ENCODE data around the gene ERVFRD-1. TPM values are rescaled to one million over a fixed set of nuclear protein-coding genes. Genes with fewer than 3 reads are reported as not detected.
"Not testable (repeated sequence)": the region's sequence is repeated elsewhere in the genome, so short reads cannot be mapped to it uniquely, and the experiment has no call there.

The ERVFRD-1 gene
- total RNA-seq, 1 donor from 2014 or later: not detected

DNA sequence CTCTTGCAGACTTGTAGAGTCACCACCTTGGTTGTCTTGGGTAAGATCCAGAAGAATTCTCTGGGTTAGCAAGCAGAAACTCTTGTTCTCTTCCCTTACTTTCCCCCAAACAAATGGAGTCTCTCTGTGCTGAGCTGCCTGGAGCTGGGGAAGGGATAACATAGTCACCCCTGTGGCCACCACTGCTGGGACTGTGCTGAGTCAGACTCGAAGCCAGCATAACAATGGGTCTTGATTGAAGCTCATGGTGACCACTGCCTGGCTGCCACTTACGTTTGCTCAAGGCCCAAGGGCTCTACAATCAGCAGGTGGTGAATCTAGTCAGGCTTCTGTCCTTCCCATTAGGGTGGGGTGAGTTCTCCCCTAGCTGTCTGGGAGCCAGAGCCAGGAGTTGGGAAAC is 15.4 kb upstream of the ERVFRD-1 start:
- Histone ChIP-seq H3K4me3 (no peak overlapping the region), H3K27ac (no peak overlapping the region), H3K36me3 (no peaks in the 10 kb centered on the region), H3K9me3 (no peaks in the 10 kb centered on the region), H3K4me1 (peaks cover 0 to 8% of the 10 kb centered on the region in 2 donors), H3K27me3 (no peaks in the 10 kb centered on the region)
- TF ChIP-seq CTCF (IDR thresholded peaks at IDR 0.05): no peak
- DNase-seq (ENCODE audit: low spot score in 2 of 2): no peak
- intact Hi-C loops (cut with DNase I): no loop called here

DNA sequence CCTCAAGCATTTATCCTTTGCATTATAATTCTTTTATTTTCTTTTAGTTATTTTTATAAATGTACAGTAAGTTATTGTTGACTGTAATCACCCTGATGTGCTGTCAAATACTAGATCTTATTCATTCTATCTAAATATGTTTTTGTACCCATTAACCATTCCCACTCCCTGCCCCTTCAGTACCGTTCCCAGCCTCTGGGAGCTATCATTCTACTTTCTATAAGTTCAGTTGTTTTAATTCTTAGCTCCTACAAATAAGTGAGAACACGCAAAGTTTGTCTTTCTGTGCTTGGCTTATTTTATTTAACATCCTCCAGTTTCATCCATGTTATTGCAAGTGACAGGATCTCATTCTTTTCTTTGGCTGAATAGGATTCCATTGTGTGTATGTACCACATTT is 12.5 kb upstream of the ERVFRD-1 start:
- intact Hi-C loops (cut with DNase I): no loop called here
- Histone ChIP-seq H3K4me3 (no peak overlapping the region), H3K27ac (no peak overlapping the region), H3K27me3 (no peaks in the 10 kb centered on the region), H3K9me3 (no peaks in the 10 kb centered on the region), H3K36me3 (no peaks in the 10 kb centered on the region), H3K4me1 (peaks cover 0 to 6% of the 10 kb centered on the region in 2 donors)
- no peak for TF ChIP-seq CTCF (IDR thresholded peaks at IDR 0.05)
- no peak for DNase-seq (ENCODE audit: low spot score in 2 of 2)

- Histone ChIP-seq H3K27me3 (no peaks in the 10 kb centered on the region), H3K27ac (no peak overlapping the region), H3K36me3 (no peaks in the 10 kb centered on the region), H3K9me3 (no peaks in the 10 kb centered on the region), H3K4me1 (peaks cover 0 to 6% of the 10 kb centered on the region in 2 donors), H3K4me3 (no peak overlapping the region)
- intact Hi-C loops (cut with DNase I): no loop called here
- TF ChIP-seq CTCF (IDR thresholded peaks at IDR 0.05): no peak
- no peak for DNase-seq (ENCODE audit: low spot score in 2 of 2)
Observed at GRCh38 chr6:11122380-11122779, 10.9 kb upstream of the ERVFRD-1 start.

DNA sequence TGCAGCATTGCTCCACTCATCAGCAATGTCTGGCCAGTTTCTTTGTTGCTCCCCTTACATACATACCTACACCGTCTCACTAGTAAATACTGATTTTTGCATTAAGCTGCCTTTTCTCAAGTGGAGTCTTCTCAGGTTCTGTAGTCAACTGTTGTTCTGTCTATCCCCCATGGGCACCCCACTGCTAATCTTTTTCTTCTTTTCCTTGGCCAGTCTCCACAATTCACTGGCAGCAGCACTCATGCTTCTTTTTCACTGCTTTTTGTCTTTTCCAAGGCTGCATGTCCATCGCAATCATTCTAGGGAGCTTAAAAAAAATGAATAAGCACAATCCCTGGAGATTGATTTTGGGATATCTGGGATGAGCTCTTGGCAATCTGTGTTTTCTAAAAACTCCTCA is 10.3 kb upstream of the ERVFRD-1 start:
- Histone ChIP-seq H3K4me1 (peaks cover 0 to 6% of the 10 kb centered on the region in 2 donors), H3K36me3 (no peaks in the 10 kb centered on the region), H3K4me3 (no peak overlapping the region), H3K9me3 (no peaks in the 10 kb centered on the region), H3K27ac (no peak overlapping the region), H3K27me3 (no peaks in the 10 kb centered on the region)
- DNase-seq (ENCODE audit: low spot score in 2 of 2): no peak
- TF ChIP-seq CTCF (IDR thresholded peaks at IDR 0.05): no peak
- intact Hi-C loops (cut with DNase I): no loop called here

- intact Hi-C loops (cut with DNase I): no loop called here
- Histone ChIP-seq H3K4me1 (peaks cover 0 to 6% of the 10 kb centered on the region in 2 donors), H3K27ac (no peak overlapping the region), H3K4me3 (no peak overlapping the region), H3K27me3 (no peaks in the 10 kb centered on the region), H3K9me3 (no peaks in the 10 kb centered on the region), H3K36me3 (no peaks in the 10 kb centered on the region)
- no peak for TF ChIP-seq CTCF (IDR thresholded peaks at IDR 0.05)
- no peak for DNase-seq (ENCODE audit: low spot score in 2 of 2)
Observed at GRCh38 chr6:11120271-11121005, 8.9 kb upstream of the ERVFRD-1 start.

- H3K36me3 ChIP-seq; intact Hi-C loops (cut with DNase I); H3K9me3 ChIP-seq; H3K4me1 ChIP-seq; H3K4me3 ChIP-seq; H3K27me3 ChIP-seq; H3K27ac ChIP-seq; DNase-seq (ENCODE audit: low spot score in 2 of 2): not testable (repeated sequence)
Observed at GRCh38 chr6:11115808-11116536, 4.4 kb upstream of the ERVFRD-1 start.

All from ascending aorta (tissue), 2 donors.